H4 (cell line): Measurements from ENCODE around the gene ACTR3C. TPM values are rescaled to one million over a fixed set of nuclear protein-coding genes. Genes with fewer than 3 reads are reported as not detected.

Experiments used
- DNase-seq: peaks from one replicate; pipeline ENCODE4 v3.0.0-alpha.2; 2015; ENCODE audit warnings: low spot score
- total RNA-seq: library from RNA; depleted of rRNA; stranded (reverse); fragments of >200 nt; shearing (Covaris generic); gene quantifications from 2 replicates; pipeline ENCODE4 v1.2.3, GENCODE V29; 2014

ACTR3C gene
- total RNA-seq, 1 experiment from 2014 or later = 0.23 TPM

DNA sequence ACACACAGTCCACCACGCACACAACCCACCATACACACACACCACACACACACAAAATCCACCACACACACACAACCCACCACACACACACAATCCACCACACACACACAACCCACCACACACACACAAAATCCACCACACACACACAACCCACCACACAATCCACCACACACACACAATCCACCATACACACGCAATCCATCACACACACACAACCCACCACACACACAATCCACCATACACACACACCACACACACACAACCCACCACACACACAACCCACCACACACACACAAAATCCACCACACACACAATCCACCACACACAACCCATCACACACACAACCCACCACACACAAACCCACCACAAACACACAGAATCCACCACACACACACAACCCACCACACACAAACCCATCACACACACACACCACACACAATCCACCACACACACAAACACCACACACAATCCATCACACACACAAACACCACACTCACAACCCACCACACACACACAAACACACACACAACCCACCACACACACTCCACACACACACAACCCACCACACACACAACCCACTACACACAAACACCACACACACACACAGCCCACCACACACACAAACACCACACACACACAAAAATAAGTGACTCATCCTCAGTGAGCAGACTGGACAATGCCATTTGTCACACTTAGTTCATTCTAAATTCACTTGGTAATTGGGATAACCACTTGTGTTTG lies 36.4 kb upstream of the ACTR3C start:
- DNase-seq = no peak

DNA sequence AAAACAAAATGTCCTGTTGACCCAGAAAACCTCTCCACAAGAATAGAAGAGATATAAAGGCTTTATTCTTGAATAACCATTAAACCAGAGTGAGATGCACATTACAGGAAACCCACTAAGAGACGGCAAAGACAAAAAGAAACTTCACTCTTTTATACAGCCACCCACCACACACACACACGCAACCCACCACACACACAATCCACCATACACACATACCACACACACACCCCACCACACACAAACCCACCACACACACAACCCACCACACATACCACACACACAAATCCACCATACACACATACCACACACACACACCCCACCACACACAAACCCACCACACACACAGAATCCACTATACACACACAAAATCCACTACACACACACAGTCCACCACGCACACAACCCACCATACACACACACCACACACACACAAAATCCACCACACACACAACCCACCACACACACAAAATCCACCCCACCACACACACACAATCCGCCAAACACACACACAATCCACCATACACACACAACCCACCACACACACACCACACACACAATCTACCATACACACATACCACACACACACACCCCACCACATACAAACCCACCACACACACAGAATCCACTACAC lies 35.8 kb upstream of the ACTR3C start:
- DNase-seq = no peak

DNA sequence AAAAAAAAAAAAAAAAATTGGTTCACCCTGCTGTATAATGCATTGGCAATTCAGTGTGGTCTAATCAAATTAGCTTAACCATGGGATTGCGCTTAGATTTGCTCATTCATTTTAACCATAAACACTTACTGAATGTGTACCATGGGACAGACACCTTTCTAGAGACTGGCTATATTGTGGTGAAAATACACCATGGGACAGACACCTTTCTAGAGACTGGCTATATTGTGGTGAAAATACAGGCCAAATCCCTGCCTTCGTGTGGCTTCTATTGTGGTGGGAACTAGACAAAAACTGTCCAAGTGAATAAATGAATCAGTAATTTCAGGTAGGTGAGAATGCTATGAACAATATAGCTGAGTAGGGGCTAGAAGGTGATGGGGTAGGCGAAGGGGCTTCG lies 35.1 kb upstream of the ACTR3C start:
- DNase-seq = no peak

DNA sequence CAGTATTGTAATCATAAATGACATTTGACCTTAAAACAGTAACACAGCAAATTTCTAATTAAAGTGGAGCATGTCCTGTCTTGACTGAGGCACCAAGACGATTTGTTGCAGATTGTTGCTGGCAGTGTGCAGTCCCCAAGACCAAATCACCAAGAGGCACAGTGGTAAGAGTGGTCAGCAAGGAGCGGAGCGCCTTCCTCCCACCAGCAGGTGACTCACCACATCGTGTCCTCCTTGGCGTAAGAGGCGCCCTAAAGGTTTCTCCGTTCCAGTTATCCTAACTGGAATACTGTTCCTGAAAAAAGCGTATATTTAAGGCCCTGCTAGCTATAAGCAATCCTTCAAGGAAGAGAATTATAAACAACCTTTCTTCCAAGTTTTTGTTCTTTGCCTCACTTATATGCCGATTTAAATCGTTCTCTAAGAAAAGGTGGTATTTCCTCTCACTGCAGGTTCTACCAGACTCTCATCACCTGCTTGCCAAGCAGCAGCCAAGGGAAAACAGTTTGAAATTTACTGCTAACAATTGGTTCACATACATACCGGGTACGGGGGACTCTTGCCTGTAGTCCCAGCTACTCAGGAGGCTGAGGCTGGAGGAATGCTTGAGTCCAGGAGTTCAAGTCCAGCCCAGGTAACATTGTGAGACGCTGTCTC lies 34.6 kb upstream of the ACTR3C start:
- no peak for DNase-seq

DNA sequence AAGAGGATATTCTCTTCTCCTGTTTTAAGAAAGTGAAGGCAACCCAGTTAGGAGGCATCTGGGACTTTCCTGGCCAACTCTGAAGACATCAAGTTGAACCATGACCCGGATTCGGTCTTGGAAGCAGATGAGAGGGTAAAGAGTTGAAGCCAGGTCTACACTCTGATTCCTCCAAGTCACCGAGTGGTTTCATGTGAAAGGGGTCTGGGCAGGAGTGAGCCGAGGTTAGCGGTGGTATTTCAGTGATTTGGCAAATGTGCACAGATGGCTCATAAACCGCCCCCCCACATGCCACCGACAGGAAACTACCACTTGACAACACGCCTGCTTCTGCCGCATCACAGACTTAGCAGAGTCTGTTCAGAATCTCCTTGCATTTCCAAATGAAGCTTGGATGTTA lies 33.9 kb upstream of the ACTR3C start:
- no peak for DNase-seq

DNA sequence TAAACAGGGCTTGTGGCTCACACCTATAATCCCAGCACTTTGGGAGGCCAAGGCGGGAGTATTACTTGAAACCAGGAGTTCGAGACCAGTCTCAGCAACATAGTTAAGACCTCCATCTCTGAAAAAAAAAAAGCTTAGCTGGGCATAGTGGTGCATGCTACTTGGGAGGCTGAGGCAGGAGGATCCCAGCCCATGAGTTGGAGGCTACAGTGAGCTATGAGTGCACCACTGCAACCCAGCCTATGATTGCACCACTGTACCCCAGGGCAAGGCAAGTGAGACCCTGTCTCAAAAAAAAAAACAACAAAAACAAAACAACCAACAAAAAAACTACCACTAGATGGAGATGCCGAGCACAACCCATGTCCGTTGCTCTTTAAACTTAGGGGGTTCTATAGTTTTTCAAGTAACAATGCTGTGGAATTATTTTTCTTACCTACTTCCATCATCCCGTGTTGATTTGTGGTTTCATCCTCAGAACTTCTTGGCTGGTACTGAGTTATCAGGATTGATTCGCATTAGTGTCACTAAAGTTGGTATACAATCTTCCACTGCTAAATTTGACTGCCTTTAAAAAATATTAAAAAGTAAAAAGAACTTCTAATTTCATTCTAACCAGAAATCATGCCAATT lies 33.0 kb upstream of the ACTR3C start:
- no peak for DNase-seq

DNA sequence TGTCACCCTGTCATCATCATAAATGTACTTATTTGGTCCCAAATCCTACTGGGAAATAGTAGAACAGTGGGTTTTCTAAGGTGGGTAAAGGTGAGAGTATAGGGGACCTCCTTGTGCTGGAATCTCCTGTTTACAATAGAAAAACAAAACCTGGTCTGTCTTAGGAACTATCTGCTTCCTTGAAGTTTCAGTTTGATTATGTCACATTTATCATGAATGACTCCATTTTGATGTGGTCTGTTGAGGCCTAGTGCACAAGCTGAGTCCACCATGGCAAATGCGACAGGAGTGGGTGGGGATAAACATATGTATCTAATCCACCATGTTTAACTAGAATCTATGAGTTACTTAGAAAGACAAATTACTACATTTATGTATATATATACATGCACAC lies 32.3 kb upstream of the ACTR3C start:
- DNase-seq = no peak

DNA sequence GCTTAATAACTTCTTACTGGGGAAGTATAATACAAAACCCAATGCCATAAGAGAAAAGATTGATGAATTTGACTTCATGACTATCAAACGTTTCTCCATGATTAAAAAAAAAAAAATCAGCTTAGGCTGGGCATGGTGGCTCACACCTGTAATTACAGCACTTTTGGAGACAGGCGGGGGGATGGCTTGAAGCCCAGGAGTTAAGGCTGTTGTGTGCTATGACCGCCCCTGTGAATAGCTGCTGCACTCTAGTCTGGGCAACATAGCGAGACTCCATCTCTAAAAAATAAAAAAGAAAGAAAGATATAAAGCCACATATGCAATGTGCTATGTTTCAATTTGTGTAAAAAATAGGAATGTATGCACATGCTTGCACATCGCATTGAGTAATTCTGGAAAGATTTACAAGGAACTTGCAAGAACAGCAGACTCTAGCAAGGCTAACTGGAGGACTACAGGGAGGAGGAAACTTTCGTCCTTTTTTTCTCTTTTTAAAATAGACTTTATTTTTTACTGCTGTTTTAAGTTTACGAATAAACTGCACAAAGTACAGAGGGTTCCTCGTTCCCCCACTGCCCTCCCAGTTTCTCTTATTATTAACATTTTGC lies 28.3 kb upstream of the ACTR3C start:
- DNase-seq = no peak

DNA sequence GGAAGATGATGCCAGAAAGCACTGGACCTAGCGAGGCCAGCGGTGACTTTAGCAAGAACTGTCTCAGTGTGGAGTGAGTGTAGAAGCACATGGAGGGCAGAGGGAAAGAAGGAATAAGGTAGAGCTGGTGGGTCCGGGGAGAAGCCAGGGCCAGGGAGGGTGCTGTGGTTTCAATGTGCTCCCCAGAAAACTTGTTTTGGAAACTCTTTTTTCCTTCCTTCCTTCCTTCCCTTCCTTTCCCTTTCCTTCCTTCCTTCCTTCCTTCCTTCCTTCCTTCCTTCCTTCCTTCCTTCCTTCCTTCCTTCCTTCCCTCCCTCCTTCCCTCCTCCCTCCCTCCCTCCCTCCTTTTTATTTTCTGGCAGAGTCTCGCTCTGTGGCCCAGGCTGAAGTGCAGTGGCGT lies 23.6 kb upstream of the ACTR3C start:
- no peak for DNase-seq

DNA sequence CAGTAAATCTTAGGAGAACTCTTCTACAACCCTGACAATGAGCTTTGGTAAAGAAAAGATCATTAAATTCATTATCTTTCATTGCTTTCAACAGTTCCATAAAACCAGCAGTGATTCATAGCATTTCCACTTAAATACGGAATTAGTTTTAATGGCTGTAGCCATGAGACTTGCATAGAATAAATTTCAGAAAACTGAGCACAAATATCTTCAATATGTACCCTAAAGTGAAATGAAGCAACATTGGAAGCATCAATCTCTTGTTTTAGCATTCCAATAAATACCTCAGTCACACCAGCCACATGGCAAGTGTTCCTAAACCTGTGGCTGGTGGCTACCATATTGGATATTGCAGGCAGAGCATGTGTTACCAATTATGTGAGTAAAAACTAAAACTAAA lies 21.7 kb upstream of the ACTR3C start:
- no peak for DNase-seq

DNA sequence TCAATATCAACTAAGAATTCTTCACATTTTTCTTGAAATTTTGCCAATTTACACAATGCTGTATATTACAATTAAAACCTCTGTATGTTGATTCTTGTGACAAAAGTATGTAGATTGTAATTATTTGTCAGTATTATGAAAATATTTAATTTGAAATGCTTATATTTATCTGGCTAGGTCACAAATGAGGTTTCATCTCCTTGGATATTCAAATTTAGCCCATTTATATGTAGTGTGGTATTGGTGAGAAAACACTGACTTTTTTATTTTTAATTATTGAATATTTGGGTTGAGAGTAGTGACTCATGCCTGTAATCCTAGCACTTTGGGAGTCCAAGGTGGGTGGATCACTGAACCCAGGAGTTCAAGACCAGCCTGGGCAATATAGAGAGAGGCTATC lies 21.0 kb upstream of the ACTR3C start:
- no peak for DNase-seq

DNA sequence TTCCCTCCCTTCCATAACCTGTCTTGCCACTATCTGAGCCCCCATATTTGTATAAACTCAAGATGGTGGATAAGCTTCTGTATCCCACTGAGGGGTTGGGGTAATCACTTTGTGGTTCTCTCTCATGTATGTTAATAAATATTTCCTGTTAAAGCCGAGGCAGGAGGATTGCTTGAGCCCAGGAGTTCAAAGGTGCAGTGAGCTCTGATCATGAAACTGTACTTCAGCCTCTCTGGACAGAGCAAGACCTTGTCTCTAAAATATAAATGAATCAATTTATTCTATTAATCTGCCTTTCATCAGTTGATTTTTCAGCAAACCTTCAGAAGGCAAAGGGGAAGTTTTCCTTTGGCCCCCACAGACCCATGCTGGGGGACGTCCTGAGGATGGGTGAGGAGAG lies 19.9 kb upstream of the ACTR3C start:
- DNase-seq = no peak

DNA sequence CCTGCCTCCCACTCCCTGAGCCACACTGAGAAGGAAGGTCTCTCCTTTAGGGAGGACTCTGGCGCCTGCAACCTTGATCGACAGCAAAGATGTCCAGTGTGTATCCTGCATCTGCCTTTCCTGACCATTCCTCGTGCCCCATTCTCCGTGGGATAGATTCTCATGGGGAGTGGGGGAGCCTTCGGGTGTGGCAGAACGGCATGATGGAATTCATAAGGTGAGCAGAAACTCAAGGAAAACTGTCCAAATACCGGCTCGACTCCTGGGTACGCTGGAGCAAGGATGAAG lies 18.7 kb upstream of the ACTR3C start:
- DNase-seq = no peak

DNA sequence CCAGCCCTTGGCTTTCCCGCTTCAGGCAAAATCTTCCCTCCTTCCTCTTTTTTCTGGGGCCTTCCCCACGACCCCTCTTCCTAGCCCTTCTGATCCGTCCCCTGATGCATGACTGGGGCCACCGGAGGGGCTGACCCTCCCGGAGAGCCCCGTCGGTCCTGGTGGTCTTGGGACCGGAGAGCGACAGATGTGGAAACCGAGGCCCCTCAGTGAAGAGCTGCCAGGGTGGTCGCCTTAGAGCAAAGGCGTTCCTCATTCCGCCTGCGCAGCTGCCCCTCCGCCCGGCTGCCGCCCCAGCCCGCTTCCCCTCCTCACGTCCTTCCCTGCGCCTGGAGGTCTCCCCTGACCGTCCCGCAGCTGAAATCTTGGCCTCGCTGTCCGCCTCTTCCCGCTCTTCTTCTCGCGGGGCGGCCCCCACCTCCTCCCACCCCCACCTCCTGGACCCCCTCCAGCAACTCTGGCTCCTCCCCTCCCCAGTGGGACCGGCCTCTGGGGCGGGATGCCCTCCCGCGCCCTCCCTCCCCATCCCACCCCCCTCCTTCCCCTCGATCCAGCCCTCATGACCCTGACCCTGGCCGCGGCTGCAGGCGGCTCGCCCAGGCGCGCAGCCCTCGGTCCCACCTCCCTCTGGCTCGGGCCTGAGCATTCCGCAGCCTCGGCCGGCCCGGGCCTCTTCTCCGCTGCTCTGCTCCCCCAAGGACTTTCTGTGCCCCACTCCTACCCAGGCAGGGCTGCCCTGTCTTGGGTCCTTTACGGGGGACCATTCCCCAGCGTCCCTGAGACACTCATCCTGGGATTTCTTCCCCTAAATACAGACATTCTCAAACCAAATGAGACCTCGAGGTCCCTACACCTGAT lies 18.1 kb upstream of the ACTR3C start, which contains the start of gene RARRES2:
TSS of gene RARRES2 (minus strand) at position 367 of the 858 bp plus-strand sequence. CDS start 1,020 bp downstream, outside the sequence.
- no peak for DNase-seq

DNA sequence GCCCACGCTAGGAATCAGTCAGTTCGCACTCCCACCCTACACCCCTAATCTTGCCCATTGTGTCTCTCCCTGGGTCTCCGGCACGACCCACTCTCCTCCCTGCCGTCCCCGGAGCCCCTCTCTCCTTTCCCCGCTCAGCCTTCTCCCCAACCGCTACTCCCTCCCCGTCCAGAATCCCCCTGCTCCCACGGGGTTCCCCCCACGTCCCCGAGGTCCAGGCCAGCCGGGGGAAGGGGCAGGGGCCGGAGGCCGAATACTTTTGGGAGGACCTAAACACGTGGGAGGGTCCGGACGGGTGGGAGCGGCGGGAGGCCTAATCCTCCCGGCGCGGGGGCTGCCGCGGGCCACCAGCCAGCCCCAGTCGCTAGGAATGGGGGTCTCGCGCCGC lies 17.5 kb upstream of the ACTR3C start:
- no peak for DNase-seq

DNA sequence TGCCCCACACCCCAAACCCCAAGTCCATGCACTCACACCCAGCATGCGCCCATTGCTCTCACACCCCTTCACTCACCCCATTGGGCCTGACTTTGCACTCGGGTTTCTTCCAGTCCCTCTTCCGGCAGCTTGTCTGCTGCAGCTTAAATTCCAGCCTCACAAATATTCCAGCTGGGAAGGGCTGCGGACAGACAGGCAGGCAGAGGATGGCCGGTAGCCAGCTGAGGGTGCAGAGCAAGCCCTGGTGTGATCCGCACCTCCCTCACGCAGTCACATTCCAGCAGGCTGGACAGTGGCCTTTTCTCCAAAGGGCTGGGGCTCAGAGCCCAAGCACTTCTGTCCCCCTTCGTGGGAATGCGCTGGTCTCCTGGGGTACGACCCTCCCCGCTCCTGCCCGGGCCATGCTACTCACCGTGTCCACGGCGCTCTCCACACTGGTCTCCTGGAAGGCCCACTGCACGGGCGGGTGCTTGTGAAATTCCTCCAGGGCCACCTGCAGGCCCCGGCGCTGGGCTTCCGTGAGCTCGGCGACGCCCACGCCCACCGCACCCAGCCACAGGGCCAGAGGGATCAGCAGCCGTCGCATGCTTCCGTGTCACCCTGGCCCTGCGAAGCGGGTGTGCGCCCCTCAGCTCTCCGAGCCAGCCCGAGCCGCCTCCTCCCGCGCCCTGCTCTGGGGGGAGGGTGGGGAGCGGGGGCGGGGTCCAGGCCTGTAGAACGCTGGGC lies 16.8 kb upstream of the ACTR3C start:
- no peak for DNase-seq

DNA sequence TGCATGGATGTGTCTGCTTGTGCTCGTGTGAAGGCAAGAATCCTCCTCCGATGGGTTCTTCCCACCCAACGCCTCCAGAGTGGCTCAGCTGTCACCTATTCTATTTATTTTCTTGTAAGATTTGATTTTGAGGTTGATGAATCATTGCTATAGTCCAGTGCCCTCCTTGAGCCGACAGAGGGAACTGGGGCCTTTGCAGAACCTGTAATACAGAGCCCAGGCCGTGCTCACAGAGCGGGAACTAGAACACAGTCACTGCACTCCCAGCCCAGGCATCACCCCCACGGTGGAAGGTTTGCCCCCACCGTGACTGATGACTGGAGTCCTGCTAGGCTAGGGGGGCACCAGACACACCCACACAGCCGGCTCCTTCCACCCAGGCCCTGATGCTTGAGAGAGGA lies 16.1 kb upstream of the ACTR3C start:
- no peak for DNase-seq

DNA sequence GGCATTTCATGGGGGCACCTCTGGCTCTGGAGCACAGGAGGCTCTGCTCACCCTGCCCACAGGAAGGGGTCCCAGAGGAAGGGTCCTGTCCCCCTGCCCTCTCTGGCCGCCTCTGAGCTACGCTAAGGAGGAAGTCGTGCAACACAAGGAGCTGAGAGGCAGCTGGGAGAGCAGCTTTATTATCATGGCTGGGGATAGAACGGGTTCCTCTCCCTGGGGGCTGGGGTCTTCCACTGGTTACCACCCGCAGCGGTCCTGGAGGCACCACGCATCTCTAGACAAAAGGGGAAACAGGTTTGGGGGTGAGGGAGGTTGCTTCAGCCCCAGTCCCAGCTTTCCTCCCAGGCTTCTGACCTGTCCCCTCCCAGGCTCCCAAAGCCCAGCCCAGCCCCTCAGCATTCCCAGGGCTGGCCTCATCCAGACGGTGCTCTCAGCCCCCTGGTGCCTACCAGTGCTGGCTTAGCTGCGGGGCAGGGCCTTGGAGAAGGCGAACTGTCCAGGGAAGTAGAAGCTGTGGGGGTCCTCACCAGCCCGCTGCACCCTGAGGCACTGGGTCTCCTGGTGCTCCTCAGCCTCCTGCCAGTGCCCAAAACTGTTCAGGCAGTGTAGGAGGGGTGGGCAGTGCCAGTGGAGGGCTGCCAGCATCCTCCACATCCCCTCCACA lies 15.0 kb upstream of the ACTR3C start:
- no peak for DNase-seq

DNA sequence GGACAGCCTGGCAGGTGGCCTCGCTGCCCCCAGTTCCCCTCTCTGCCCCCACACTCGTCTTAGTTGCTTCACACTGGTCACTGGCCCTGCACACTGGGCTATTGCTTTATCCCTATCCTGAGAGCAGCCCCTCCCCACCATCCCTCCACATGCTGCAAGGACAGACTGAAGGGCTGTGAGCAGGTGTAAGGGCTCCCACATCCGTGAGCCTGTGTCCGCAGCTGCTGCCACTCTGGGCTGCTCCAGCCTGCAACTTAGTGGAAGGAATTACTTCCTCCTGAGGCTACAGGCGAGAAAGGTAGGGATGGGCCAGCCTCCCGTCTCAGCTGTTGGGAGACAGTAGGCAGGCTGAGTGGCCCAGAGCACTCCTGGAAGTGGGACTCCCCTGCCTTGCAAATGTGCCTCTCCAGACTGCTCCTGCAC lies 14.3 kb upstream of the ACTR3C start:
- DNase-seq = no peak

DNA sequence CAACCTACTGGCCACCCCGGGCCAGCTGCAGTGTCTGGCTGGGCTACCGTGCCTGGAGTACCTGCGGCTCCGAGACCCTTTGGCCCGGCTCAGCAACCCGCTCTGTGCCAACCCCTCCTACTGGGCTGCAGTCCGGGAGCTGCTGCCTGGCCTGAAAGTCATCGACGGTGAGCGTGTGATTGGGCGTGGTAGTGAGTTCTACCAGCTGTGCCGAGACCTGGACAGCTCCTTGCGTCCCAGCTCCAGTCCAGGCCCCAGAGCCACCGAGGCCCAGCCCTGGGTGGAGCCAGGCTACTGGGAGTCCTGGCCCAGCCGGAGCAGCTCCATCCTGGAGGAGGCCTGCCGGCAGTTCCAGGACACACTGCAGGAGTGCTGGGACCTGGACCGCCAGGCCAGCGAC lies 13.8 kb upstream of the ACTR3C start:
- DNase-seq = no peak
